Stimulated activated CD8-positive, alpha-beta memory T cell treated with anti-CD3 and anti-CD28 coated beads, Interleukin-2, amount 100 ng/mL, for 48 hours (primary cell): ENCODE measurements around the gene KCNQ1.

Experiments used
- DNase-seq, 2 donors: peaks; one replicate each; pipeline ENCODE4 v3.0.0-alpha.2; 2020; ENCODE audit warnings: low read depth in 2 of 2

KCNQ1 gene

GRCh38 chr11:2862395-2863275, 417.8 kb downstream of the KCNQ1 start:
- DNase-seq, result no peak

GRCh38 chr11:2863276-2863618, 418.4 kb downstream of the KCNQ1 start:
- DNase-seq, result no peak

GRCh38 chr11:2864901-2865300, 420.1 kb downstream of the KCNQ1 start:
- no peak for DNase-seq

GRCh38 chr11:2865922-2866577, 421.2 kb downstream of the KCNQ1 start:
- no peak for DNase-seq

- no peak for DNase-seq
These were observed 422.3 kb downstream of the KCNQ1 start for GRCh38 chr11:2867142-2867541.

- no peak for DNase-seq
These were observed 423.1 kb downstream of the KCNQ1 start for GRCh38 chr11:2867722-2868505.

- no peak for DNase-seq
These were observed 423.8 kb downstream of the KCNQ1 start for GRCh38 chr11:2868506-2869133.

- no peak for DNase-seq
These were observed 424.3 kb downstream of the KCNQ1 start for GRCh38 chr11:2869134-2869526.

GRCh38 chr11:2869561-2870427, 425.0 kb downstream of the KCNQ1 start:
- no peak for DNase-seq

- DNase-seq, result no peak
These were observed 425.7 kb downstream of the KCNQ1 start for GRCh38 chr11:2870460-2870859.

GRCh38 chr11:2870969-2871680, 426.3 kb downstream of the KCNQ1 start:
- no peak for DNase-seq

- no peak for DNase-seq
These were observed 430.2 kb downstream of the KCNQ1 start for GRCh38 chr11:2874963-2875362.

- no peak for DNase-seq
These were observed 432.7 kb downstream of the KCNQ1 start for GRCh38 chr11:2877474-2877873.

- no peak for DNase-seq
These were observed 434.0 kb downstream of the KCNQ1 start for GRCh38 chr11:2878782-2879181.

GRCh38 chr11:2880646-2881045, 435.8 kb downstream of the KCNQ1 start:
- DNase-seq, result no peak

GRCh38 chr11:2881076-2881980, 436.5 kb downstream of the KCNQ1 start:
- no peak for DNase-seq

- DNase-seq, result no peak
These were observed 437.2 kb downstream of the KCNQ1 start for GRCh38 chr11:2881981-2882375.

- no peak for DNase-seq
These were observed 437.7 kb downstream of the KCNQ1 start for GRCh38 chr11:2882396-2883110.

GRCh38 chr11:2883640-2883978, 438.8 kb downstream of the KCNQ1 start:
- DNase-seq, result no peak
